Measurements from ENCODE around the gene ZNF746. TPM values are rescaled to one million over a fixed set of nuclear protein-coding genes. Genes with fewer than 3 reads are reported as not detected.

ZNF746 gene
- total RNA-seq (2014; rRNA removed; shearing (Covaris generic)), result 21.8 and 21.9 TPM in 2 replicates

GRCh38 chr7:149497467-149498261 is at the start of gene ZNF746:
Gene ZNF746 (minus strand): TSS chr7:149497809. CDS start chr7:149497536, 273 bp downstream.

GRCh38 chr7:149460493-149461277 is 36.9 kb downstream of the ZNF746 start, which contains the start of gene ZNF777:
Gene ZNF777 (minus strand): TSS chr7:149461062. CDS start chr7:149456022, 5,040 bp downstream.

Other genes starting within 250 kb of the ZNF746 start
- gene ZNF783, start 235.6 kb downstream of the ZNF746 start, total RNA-seq (2014; rRNA removed; shearing (Covaris generic)), result 18.1 and 24.3 TPM in 2 replicates
- gene ZNF777, start 36.7 kb downstream of the ZNF746 start, total RNA-seq (2014; rRNA removed; shearing (Covaris generic)), result 12.9 and 14.9 TPM in 2 replicates

Data from A375 (cell line).